Neural cell (in vitro differentiated cells): ENCODE data around the gene SMIM21. TPM values are rescaled to one million over a fixed set of nuclear protein-coding genes. Genes with fewer than 3 reads are reported as not detected.

Source experiments
- H2AFZ ChIP-seq: fragments of 200-600, 300-800 bp; sonication (generic), shearing (Covaris generic); 2 replicates; pipeline ENCODE4 v1.6.0; 2014; ENCODE audit warnings: low read depth, mild to moderate bottlenecking, antibody characterized with exemption, low read length, moderate library complexity
- H3F3A ChIP-seq: fragments of 200-600 bp; shearing (Covaris generic); 2 replicates; pipeline ENCODE4 v1.6.1; 2016; ENCODE audit warnings: mild to moderate bottlenecking, moderate library complexity, mixed read lengths, antibody characterized with exemption, low read length; ENCODE audit not compliant: insufficient read depth, poor library complexity, severe bottlenecking
- H3K27ac ChIP-seq: fragments of 200-600, 300-800 bp; sonication (generic), shearing (Covaris generic); 2 replicates; pipeline ENCODE4 v1.5.1; 2014; ENCODE audit warnings: mild to moderate bottlenecking, low read length, moderate library complexity
- H3K27me3 ChIP-seq: fragments of 300-800, 200-600 bp; sonication (generic), shearing (Covaris generic); 2 replicates; pipeline ENCODE4 v1.6.0; 2014; ENCODE audit warnings: mild to moderate bottlenecking, low read depth, low read length, moderate library complexity; ENCODE audit not compliant: insufficient read depth
- H3K36me3 ChIP-seq: fragments of 300-800, 200-600 bp; sonication (generic), shearing (Covaris generic); 2 replicates; pipeline ENCODE4 v1.5.1; 2014; ENCODE audit warnings: mild to moderate bottlenecking, antibody characterized with exemption, low read length, moderate library complexity; ENCODE audit not compliant: insufficient read depth
- H3K4me2 ChIP-seq: fragments of 300-800, 200-600 bp; sonication (generic), shearing (Covaris generic); 2 replicates; pipeline ENCODE4 v1.6.0; 2014; ENCODE audit warnings: mild to moderate bottlenecking, low read length
- H3K4me3 ChIP-seq: fragments of 300-800, 200-600 bp; sonication (generic), shearing (Covaris generic); 2 replicates; pipeline ENCODE4 v1.5.1; 2014; ENCODE audit warnings: mild to moderate bottlenecking, low read length, moderate library complexity
- H3K79me2 ChIP-seq: fragments of 200-600 bp; shearing (Covaris generic); replicated peaks from 2 replicates; pipeline ENCODE4 v1.6.0; 2014; ENCODE audit warnings: mild to moderate bottlenecking, low read length, moderate library complexity; ENCODE audit not compliant: insufficient read depth
- H3K9ac ChIP-seq: fragments of 300-800, 200-600 bp; sonication (generic), shearing (Covaris generic); 2 replicates; pipeline ENCODE4 v1.6.1; 2016; ENCODE audit warnings: mild to moderate bottlenecking, low read length, mixed read lengths
- H3K9me2 ChIP-seq: fragments of 200-600 bp; shearing (Covaris generic); 2 replicates; pipeline ENCODE4 v1.6.1; 2016; ENCODE audit warnings: mild to moderate bottlenecking, low read length, mixed read lengths; ENCODE audit not compliant: insufficient read depth
- H3K9me3 ChIP-seq: fragments of 200-600, 300-800 bp; sonication (generic), shearing (Covaris generic); 2 replicates; pipeline ENCODE4 v1.6.1; 2016; ENCODE audit warnings: mild to moderate bottlenecking, mixed run types, low read length, moderate library complexity, mixed read lengths
- H4K20me1 ChIP-seq: fragments of 200-600 bp; shearing (Covaris generic); 2 replicates; pipeline ENCODE4 v1.6.1; 2016; ENCODE audit warnings: mild to moderate bottlenecking, mixed run types; ENCODE audit not compliant: insufficient read depth
- CTCF ChIP-seq: fragments of 450-650 bp; IDR thresholded peaks from 2 replicates; pipeline ENCODE4 v1.5.1; 2014; ENCODE audit warnings: antibody characterized with exemption, mild to moderate bottlenecking, moderate library complexity; ENCODE audit not compliant: poor library complexity, severe bottlenecking
- EP300 ChIP-seq: fragments of 450-650 bp; conservative IDR thresholded peaks from 2 replicates; pipeline ENCODE4 v1.6.1; 2014; ENCODE audit warnings: antibody characterized with exemption, mild to moderate bottlenecking, moderate library complexity; ENCODE audit not compliant: poor library complexity, severe bottlenecking
- EZH2 ChIP-seq: fragments of 200-600, 300-800 bp; shearing (Covaris generic), sonication (generic); IDR thresholded peaks from 2 replicates; pipeline ENCODE4 v1.6.1; 2014; ENCODE audit warnings: antibody characterized with exemption, low read length, borderline replicate concordance, mild to moderate bottlenecking; ENCODE audit not compliant: insufficient read depth, poor library complexity, severe bottlenecking
- MXI1 ChIP-seq: fragments of 450-650 bp; conservative IDR thresholded peaks from 2 replicates; pipeline ENCODE4 v1.6.1; 2014; ENCODE audit warnings: antibody characterized with exemption, mild to moderate bottlenecking; ENCODE audit not compliant: poor library complexity, severe bottlenecking
- POLR2AphosphoS5 ChIP-seq: IDR thresholded peaks from 2 replicates; pipeline ENCODE4 v1.6.1; 2012
- RAD21 ChIP-seq: fragments of 450-650 bp; conservative IDR thresholded peaks from 2 replicates; pipeline ENCODE4 v1.6.1; 2014; ENCODE audit warnings: antibody characterized with exemption, mild to moderate bottlenecking, moderate library complexity
- REST ChIP-seq: IDR thresholded peaks from 2 replicates; pipeline ENCODE4 v1.6.1; 2012; ENCODE audit warnings: borderline replicate concordance
- SMC3 ChIP-seq: fragments of 450-650 bp; conservative IDR thresholded peaks from 2 replicates; pipeline ENCODE4 v1.6.1; 2014; ENCODE audit warnings: antibody characterized with exemption, mild to moderate bottlenecking, moderate library complexity; ENCODE audit not compliant: poor library complexity
- TAF1 ChIP-seq: IDR thresholded peaks from 2 replicates; pipeline ENCODE4 v1.6.1; 2012; ENCODE audit warnings: low read depth
- polyA plus RNA-seq: library from polyadenylated mRNA; depleted of rRNA; stranded (reverse); fragments of >200 nt; gene quantifications from 2 replicates; pipeline ENCODE4 v1.2.3, GENCODE V29; 2014

SMIM21 gene
- polyA plus RNA-seq, 1 donor from 2014 or later = not detected

GRCh38 chr18:75433098-75433497 is 5.6 kb upstream of the SMIM21 start:
- H3K4me3 ChIP-seq = no peak overlapping the region
- no peaks in the 10 kb centered on the region for H3K9me2 ChIP-seq
- no peaks in the 10 kb centered on the region for H3K27me3 ChIP-seq
- H4K20me1 ChIP-seq = no peaks in the 10 kb centered on the region
- no peak overlapping the region for H3K4me2 ChIP-seq
- no peaks in the 10 kb centered on the region for H3F3A ChIP-seq
- H3K36me3 ChIP-seq = no peaks in the 10 kb centered on the region
- H3K79me2 ChIP-seq = no peaks in the 10 kb centered on the region
- TF ChIP-seq SMC3 = no peak
- no peak for TF ChIP-seq CTCF
- TF ChIP-seq MXI1 = no peak
- TF ChIP-seq REST = no peak
- no peak for TF ChIP-seq EZH2
- TF ChIP-seq EP300 = no peak
- no peak overlapping the region for H3K9ac ChIP-seq
- no peak overlapping the region for H2AFZ ChIP-seq
- no peak overlapping the region for H3K27ac ChIP-seq
- no peaks in the 10 kb centered on the region for H3K9me3 ChIP-seq

- TF ChIP-seq MXI1 = no peak
- no peak for TF ChIP-seq REST
- no peak for TF ChIP-seq SMC3
- TF ChIP-seq TAF1 = no peak
- TF ChIP-seq POLR2AphosphoS5 = no peak
- no peak for TF ChIP-seq CTCF
- no peak for TF ChIP-seq RAD21
- no peak for TF ChIP-seq EP300
- no peak for TF ChIP-seq EZH2
- Histone ChIP-seq H3K79me2 (no peaks in the 10 kb centered on the region), H4K20me1 (no peaks in the 10 kb centered on the region), H3K27ac (no peak overlapping the region), H3K4me3 (no peak overlapping the region), H3K36me3 (no peaks in the 10 kb centered on the region), H2AFZ (no peak overlapping the region), H3K27me3 (no peaks in the 10 kb centered on the region), H3F3A (no peaks in the 10 kb centered on the region), H3K9me3 (no peaks in the 10 kb centered on the region), H3K9me2 (no peaks in the 10 kb centered on the region), H3K4me2 (no peak overlapping the region), H3K9ac (no peak overlapping the region)
These were observed 2.5 kb upstream of the SMIM21 start for GRCh38 chr18:75429975-75430374.
